ENCODE results near the gene PTRH1. TPM values are rescaled to one million over a fixed set of nuclear protein-coding genes. Genes with fewer than 3 reads are reported as not detected.
A peak's percentile ranks its signal among the peaks of the same experiment; 100 is the strongest.

The PTRH1 gene
- total RNA-seq, 1 donor from 2014 or later, result 10.1 TPM

DNA sequence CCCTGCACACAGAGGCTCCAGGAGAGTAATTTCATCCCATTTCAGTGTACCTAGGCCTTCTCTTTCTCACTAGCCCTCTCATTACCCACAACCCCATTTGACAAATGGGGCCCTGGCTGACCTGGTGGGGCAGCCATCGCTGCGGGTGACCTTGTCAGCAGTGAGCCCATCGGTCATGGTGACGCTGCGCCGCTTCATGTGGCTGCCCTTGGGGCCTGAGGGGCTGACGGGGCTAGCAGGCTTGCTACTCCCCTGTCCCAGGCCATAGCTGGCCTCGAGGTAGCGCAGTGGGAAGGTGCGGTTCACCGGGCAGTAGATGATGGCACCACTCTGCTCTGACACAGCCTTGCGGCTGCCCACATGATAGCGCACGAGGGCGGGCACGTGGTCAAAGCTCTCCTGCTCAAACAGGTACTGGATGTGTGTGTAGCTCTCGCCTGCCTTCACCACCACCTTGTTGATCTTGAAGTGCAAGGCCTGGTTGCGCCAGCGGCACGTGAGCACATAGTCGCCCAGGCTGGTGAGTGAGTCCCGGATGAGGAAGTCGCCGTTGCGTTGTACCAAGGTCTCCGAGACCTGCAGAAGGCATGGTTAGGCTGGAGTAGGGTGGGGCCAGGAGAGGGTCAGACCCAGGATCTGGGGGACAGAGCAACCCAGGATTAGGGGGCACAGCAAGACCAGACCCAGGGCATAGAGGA, 33.8 kb upstream of the PTRH1 start:
- peaks cover 5% of the 10 kb centered on the region for H3K36me3 Mint-ChIP-seq (ENCODE audit: unreplicated experiment)
- peaks cover 5% of the 10 kb centered on the region for H3K4me1 Mint-ChIP-seq (ENCODE audit: low read depth, unreplicated experiment)
- DNase-seq, result no peak
- H3K27ac Mint-ChIP-seq (ENCODE audit: unreplicated experiment), result no peak overlapping the region
- H3K27me3 Mint-ChIP-seq (ENCODE audit: unreplicated experiment), result peaks cover 8% of the 10 kb centered on the region
- peaks cover 4% of the 10 kb centered on the region for H3K9me3 Mint-ChIP-seq (ENCODE audit: unreplicated experiment)
- TF ChIP-seq, protein P1, sequence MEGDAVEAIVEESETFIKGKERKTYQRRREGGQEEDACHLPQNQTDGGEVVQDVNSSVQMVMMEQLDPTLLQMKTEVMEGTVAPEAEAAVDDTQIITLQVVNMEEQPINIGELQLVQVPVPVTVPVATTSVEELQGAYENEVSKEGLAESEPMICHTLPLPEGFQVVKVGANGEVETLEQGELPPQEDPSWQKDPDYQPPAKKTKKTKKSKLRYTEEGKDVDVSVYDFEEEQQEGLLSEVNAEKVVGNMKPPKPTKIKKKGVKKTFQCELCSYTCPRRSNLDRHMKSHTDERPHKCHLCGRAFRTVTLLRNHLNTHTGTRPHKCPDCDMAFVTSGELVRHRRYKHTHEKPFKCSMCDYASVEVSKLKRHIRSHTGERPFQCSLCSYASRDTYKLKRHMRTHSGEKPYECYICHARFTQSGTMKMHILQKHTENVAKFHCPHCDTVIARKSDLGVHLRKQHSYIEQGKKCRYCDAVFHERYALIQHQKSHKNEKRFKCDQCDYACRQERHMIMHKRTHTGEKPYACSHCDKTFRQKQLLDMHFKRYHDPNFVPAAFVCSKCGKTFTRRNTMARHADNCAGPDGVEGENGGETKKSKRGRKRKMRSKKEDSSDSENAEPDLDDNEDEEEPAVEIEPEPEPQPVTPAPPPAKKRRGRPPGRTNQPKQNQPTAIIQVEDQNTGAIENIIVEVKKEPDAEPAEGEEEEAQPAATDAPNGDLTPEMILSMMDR (IDR thresholded peaks at IDR 0.05; ENCODE audit: partially characterized antibody, unreplicated experiment), result no peak
- H3K4me3 Mint-ChIP-seq (ENCODE audit: unreplicated experiment), result no peak overlapping the region

DNA sequence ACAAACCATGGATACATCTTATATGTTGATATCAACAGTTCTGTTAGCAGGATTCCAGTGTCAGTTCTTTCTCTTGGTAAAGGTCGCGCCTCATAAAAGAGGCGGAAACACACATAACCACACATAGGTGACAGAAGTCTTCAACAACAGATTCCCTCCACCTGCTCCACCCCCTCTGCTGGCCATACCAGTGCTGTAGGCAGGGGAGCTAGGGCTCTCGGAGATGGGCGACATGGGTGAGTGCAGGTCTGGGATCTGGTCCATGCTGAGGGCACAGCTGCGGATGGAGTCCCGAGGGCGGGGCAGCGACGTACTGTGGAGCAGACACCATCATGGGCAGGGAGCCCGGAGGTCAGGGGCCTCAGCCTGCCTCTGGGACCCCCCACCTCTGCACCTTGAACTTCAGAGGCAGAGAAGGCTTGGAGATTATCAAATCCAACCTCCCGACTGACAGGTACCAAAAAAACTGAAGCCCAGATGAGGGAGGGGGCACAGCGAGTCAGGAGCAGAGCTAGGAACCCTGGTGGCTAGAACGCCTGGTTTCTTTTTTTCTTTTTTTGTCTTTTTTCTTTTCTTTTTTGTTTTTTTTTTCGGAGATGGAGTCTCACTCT, 31.6 kb upstream of the PTRH1 start:
- TF ChIP-seq, protein P1 (IDR thresholded peaks at IDR 0.05; ENCODE audit: partially characterized antibody, unreplicated experiment), result no peak
- no peak overlapping the region for H3K4me3 Mint-ChIP-seq (ENCODE audit: unreplicated experiment)
- H3K27ac Mint-ChIP-seq (ENCODE audit: unreplicated experiment), result no peak overlapping the region
- H3K27me3 Mint-ChIP-seq (ENCODE audit: unreplicated experiment), result peaks cover 7% of the 10 kb centered on the region
- H3K4me1 Mint-ChIP-seq (ENCODE audit: low read depth, unreplicated experiment), result peaks cover 8% of the 10 kb centered on the region
- H3K36me3 Mint-ChIP-seq (ENCODE audit: unreplicated experiment), result peaks cover 5% of the 10 kb centered on the region
- H3K9me3 Mint-ChIP-seq (ENCODE audit: unreplicated experiment), result peaks cover under 1% of the 10 kb centered on the region
- DNase-seq, result no peak

DNA sequence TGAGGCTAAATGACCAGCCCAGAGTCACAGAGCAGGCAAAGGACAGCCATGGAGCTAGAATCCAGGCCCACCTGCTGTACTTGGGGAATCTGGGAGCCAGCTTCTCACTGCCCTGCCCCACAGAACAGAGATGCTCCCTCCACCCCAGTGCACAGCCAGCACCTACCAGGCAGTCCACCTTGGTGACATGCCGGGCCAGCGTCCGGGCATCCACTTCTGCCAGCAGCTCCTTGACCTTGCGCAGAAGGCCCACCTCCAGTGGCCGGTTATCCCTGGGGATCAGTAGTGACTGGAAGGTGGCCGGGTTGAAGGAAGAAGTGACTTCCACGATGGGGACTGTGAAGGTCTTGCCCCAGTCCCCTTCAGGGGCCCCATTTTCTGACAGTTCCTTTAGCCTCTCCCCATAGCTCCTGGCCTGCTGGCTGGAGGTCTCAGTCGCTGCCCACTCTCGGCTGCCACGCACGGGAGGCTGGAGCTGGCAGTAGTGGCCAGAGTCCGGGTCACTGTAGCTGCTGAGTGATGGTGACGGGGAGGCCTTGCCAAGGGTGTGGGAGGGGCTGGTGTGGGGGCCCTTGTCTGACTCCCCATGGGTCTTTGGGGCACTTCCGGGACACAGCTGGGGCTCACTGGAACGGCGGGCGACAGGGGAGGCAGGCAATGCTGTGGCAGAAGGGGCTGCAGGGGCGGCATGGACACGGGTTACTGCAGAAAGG, 29.1 kb upstream of the PTRH1 start:
- Mint-ChIP-seq H3K27me3 (ENCODE audit: unreplicated experiment) (peaks cover 4% of the 10 kb centered on the region), H3K36me3 (ENCODE audit: unreplicated experiment) (no peaks in the 10 kb centered on the region), H3K4me1 (ENCODE audit: low read depth, unreplicated experiment) (peaks cover 13% of the 10 kb centered on the region), H3K9me3 (ENCODE audit: unreplicated experiment) (peaks cover 3% of the 10 kb centered on the region), H3K27ac (ENCODE audit: unreplicated experiment) (no peak overlapping the region), H3K4me3 (ENCODE audit: unreplicated experiment) (no peak overlapping the region)
- DNase-seq, result no peak
- TF ChIP-seq, protein P1 (IDR thresholded peaks at IDR 0.05; ENCODE audit: partially characterized antibody, unreplicated experiment), result no peak

DNA sequence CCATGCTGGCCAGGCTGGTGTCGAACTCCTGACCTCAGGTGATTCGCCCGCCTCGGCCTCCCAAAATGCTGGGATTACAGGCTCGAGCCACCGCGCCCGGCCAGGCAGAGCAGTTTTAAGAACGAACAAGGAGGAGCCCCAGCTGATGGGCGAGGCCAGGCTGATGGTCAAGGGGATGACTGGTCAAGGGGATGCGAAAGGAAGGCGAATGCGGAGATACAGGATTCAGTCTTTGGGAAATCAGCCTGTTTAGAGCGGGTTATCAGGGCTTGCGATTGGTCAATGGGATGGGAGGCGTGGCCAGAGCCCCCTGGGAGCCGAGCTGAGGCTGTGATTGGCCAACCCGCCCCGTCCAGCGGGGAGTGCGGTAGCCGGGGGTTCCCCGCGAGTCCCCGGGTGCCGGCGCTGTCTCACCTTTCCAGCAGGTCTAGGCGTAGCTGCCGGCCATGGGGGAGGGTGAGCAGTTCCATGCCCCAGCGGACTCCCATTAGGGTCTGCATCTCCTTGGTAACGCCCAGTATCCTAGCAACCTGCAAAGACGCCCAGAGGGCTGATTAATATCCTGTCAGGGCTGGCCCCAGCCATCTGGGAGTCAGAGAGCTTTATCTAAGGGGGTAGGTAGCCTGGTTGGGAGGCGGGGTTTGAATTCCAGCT, 27.1 kb upstream of the PTRH1 start:
- peaks cover 16% of the 10 kb centered on the region for H3K4me1 Mint-ChIP-seq (ENCODE audit: low read depth, unreplicated experiment)
- H3K9me3 Mint-ChIP-seq (ENCODE audit: unreplicated experiment), result peaks cover 3% of the 10 kb centered on the region
- peaks cover 5% of the 10 kb centered on the region for H3K36me3 Mint-ChIP-seq (ENCODE audit: unreplicated experiment)
- peak overlapping the region; percentile 90 for H3K27ac Mint-ChIP-seq (ENCODE audit: unreplicated experiment)
- H3K27me3 Mint-ChIP-seq (ENCODE audit: unreplicated experiment), result peaks cover 6% of the 10 kb centered on the region
- peak overlapping the region; percentile 88 for H3K4me3 Mint-ChIP-seq (ENCODE audit: unreplicated experiment)
- DNase-seq, result peak; percentile 94
- TF ChIP-seq, protein P1 (IDR thresholded peaks at IDR 0.05; ENCODE audit: partially characterized antibody, unreplicated experiment), result no peak
